ENCODE results near the gene DOK7. TPM values are rescaled to one million over a fixed set of nuclear protein-coding genes. Genes with fewer than 3 reads are reported as not detected.
A peak's percentile ranks its signal among the peaks of the same experiment; 100 is the strongest.

The DOK7 gene
- total and polyA plus RNA-seq, 2 of the 4 experiments (the other 2 are of a cell fraction): not detected

DNA sequence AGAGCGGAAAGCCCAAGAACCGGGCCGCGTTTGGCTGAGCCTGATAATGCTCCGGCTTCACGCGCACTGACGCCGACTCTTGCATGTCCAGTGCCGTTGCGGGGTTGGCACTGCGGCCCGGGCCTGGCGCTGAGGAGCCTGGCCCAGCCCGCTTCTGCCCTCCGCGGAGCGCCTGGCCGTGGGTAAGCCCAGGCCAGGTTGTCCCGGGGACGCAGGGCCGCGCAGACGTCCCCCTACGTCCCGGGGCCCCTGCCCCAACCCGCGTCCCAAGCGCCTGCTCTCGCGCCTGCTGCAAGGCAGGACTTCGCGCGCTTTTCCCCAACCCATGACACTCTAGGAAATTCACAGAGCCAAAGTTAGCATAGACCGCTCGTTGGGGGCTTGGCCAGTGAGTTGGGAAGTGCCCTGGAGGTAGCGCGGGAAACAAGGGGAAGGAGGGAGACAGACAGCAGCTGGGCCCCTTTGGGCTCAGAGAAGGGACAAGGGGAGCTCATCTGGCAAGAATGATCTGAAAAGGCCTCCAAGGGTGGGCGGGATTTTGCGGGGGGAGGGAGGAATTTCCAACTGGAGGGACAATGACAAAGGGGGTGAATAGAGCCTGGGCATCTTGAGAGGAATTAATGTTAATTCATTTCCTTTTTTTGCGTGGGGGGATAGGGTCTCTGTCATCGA, 69.8 kb downstream of the DOK7 start:
- DNase-seq: no peak
- dilution Hi-C loops (cut with HindIII; ENCODE audit: low sequenced_read_pairs, unreplicated experiment): no loop called here
- Histone ChIP-seq H3K14ac (replicated peaks; ENCODE audit: low read depth, low read length) (no peak overlapping the region), H3K9me1 (ENCODE audit: insufficient read depth, low read length) (no peaks in the 10 kb centered on the region), H3K4ac (ENCODE audit: low read depth, low read length) (no peak overlapping the region), H3K18ac (ENCODE audit: low read depth, low read length) (no peak overlapping the region), H3K9ac (ENCODE audit: low read depth, low read length) (no peak overlapping the region), H3K4me3 (ENCODE audit: insufficient read depth, low read depth, low read length) (peak overlapping the region; percentile 41), H3K27me3 (ENCODE audit: control insufficient read depth, insufficient read depth, low read length) (peaks cover 5% of the 10 kb centered on the region; the same call in 1 of the 2 replicates), H3K4me1 (ENCODE audit: control insufficient read depth, insufficient read depth, low read length) (peaks cover 10% of the 10 kb centered on the region), H2AFZ (replicated peaks; ENCODE audit: low read length, poor library complexity) (peak overlapping the region; percentile 98), H4K5ac (ENCODE audit: low read depth, low read length) (no peak overlapping the region), H3K23ac (ENCODE audit: low read depth, low read length) (no peak overlapping the region), H3K4me2 (ENCODE audit: low read depth, low read length) (peak overlapping the region; percentile 87), H2BK5ac (ENCODE audit: low read depth, low read length, poor library complexity, severe bottlenecking) (no peak overlapping the region), H3K9me3 (ENCODE audit: control insufficient read depth, insufficient read depth, low read length) (0 out of 2 replicates have a peak, but pooled peaks cover 2% of the 10 kb centered on the region), H4K20me1 (ENCODE audit: insufficient read depth, low read length) (peaks cover 25% of the 10 kb centered on the region), H2AK9ac (replicated peaks; ENCODE audit: low read depth, low read length, poor library complexity) (peak overlapping the region; percentile 40), H3K36me3 (ENCODE audit: control insufficient read depth, insufficient read depth, low read length) (peaks cover 8% of the 10 kb centered on the region; the same call in 1 of the 2 replicates), H3K79me1 (ENCODE audit: low read depth in 1 of 2, low read length in 2 of 2) (peaks cover 15 to 34% of the 10 kb centered on the region in 2 experiments; a peak in 3 of 4 replicates), H3K27ac (ENCODE audit: insufficient read depth, low read length) (no peak overlapping the region), H2BK120ac (ENCODE audit: low read depth, low read length) (no peak overlapping the region), H4K8ac (ENCODE audit: low read depth in 2 of 2, low read length in 2 of 2) (no peak overlapping the region), H3K56ac (ENCODE audit: extremely low read depth, insufficient read depth, low read length) (no peak overlapping the region), H2AK5ac (ENCODE audit: low read depth, low read length) (no peak overlapping the region), H4K91ac (ENCODE audit: insufficient read depth, low read depth, low read length) (no peak overlapping the region), H2BK15ac (ENCODE audit: low read depth, low read length) (no peak overlapping the region), H2BK20ac (ENCODE audit: low read depth, low read length) (no peak overlapping the region)
- WGBS, 2 experiments (ENCODE audit: extremely low coverage in 2 of 2, insufficient read length in 1 of 2): 23% methylated on average over 12 of the region's 42 CpGs; no CpG with 5 or more reads in 1 of the 2 experiments
- peak; percentile 68 for ATAC-seq (ENCODE audit: low read depth)
- ChIA-PET CTCF (no interaction called here), POLR2A (ENCODE audit: unreplicated experiment) (no interaction called here)
- intact Hi-C loops (cut with micrococcal nuclease): loop anchor here (1.0 kb wide), 1 partner anchor 417 kb away; no protein-coding TSS in a partner anchor
- no TSS peak for BruUV-seq (replicated peaks)
- in situ Hi-C loops (cut with MboI; ENCODE audit: low sequenced_read_pairs): no loop called here
- TF ChIP-seq FOS (IDR thresholded peaks at IDR 0.05; ENCODE audit: low read depth, low read length): no peak
- TF ChIP-seq, protein P1, sequence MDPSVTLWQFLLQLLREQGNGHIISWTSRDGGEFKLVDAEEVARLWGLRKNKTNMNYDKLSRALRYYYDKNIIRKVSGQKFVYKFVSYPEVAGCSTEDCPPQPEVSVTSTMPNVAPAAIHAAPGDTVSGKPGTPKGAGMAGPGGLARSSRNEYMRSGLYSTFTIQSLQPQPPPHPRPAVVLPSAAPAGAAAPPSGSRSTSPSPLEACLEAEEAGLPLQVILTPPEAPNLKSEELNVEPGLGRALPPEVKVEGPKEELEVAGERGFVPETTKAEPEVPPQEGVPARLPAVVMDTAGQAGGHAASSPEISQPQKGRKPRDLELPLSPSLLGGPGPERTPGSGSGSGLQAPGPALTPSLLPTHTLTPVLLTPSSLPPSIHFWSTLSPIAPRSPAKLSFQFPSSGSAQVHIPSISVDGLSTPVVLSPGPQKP (IDR thresholded peaks at IDR 0.05; ENCODE audit: borderline replicate concordance, low read depth, low read length): no peak
- TF ChIP-seq CHD1 (IDR thresholded peaks at IDR 0.05; ENCODE audit: low read depth, low read length): no peak
